Right atrium auricular region (tissue), 2 donors: ENCODE measurements around the gene ID4. TPM values are rescaled to one million over a fixed set of nuclear protein-coding genes. Genes with fewer than 3 reads are reported as not detected.

Experiments used
- DNase-seq: peaks from one replicate; pipeline ENCODE4 v3.0.0-alpha.2; 2019; ENCODE audit warnings: low spot score
- H3K27ac ChIP-seq, 2 donors: fragments of 200-600 bp; sonication (generic); 1 replicate in 1 of 2; 2 replicates in 1 of 2; pipeline ENCODE4 v1.5.1; 2016 to 2019
- H3K27me3 ChIP-seq, 2 donors: fragments of 200-600 bp; sonication (generic); one replicate each; pipeline versions ENCODE4 v1.5.1 to v1.6.0; 2017 to 2019
- H3K36me3 ChIP-seq: fragments of 200-600 bp; sonication (generic); one replicate; pipeline ENCODE4 v1.5.1; 2016
- H3K4me1 ChIP-seq, 2 donors: fragments of 200-600 bp; sonication (generic); one replicate each; pipeline versions ENCODE4 v1.5.1 to v1.6.0; 2017 to 2019
- H3K4me3 ChIP-seq, 2 donors: fragments of 200-600 bp; sonication (generic); 1 replicate in 1 of 2; 2 replicates in 1 of 2; pipeline ENCODE4 v1.5.1; 2017 to 2019; ENCODE audit warnings: mild to moderate bottlenecking in 1 of 2, moderate library complexity in 1 of 2
- H3K9me3 ChIP-seq, 2 donors: fragments of 200-600 bp; sonication (generic); one replicate each; pipeline ENCODE4 v1.5.1; 2019
- total RNA-seq, 2 donors: library from RNA; depleted of rRNA; stranded (reverse); fragments of >200 nt; gene quantifications; one replicate each; pipeline ENCODE4 v1.1.0, GENCODE V29; 2016
- TF ChIP-seq, protein P1 (sequence below), 2 donors: fragments of 200-600 bp; sonication (generic); IDR thresholded peaks; one replicate each; pipeline ENCODE4 v1.5.1; 2019; ENCODE audit warnings: antibody characterized with exemption in 2 of 2

The ID4 gene, protein sequence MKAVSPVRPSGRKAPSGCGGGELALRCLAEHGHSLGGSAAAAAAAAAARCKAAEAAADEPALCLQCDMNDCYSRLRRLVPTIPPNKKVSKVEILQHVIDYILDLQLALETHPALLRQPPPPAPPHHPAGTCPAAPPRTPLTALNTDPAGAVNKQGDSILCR
- total RNA-seq: 10 to 100 TPM; 19.0 to 83.2 TPM

DNA sequence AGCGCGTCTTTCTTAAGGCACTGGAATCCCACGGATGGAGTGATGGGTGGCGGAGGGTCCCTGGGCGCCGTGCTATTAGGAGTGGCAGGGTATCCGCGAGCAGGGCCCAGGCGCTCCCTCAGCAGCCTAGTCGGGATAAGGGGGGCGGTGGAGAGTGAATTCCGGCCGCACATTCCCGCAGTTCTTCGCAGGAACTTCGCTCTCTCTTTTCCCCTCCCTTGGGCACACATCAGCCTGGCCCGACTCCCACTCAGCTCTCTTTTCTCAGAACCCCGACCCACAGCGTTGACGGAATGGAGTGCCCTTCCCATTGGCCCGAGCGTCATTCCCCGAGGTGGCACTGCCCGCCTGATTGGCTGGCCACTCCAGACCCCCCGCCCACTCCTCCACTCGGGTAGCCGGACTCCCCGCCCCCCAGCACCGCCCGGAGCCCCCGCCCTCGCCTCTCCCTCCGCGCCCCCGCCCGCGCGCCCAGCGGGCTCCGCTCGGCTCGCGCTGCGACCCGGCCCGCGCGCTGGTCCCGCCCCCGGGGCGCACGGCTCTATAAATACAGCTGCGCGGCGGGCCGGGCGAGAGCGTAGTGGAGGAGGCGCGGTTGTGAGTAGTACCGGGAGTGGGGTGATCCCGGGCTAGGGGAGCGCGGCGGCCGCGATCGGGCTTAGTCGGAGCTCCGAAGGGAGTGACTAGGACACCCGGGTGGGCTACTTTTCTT is at the start of gene ID4:
TSS of gene ID4 (plus strand) at position 572 of the 712 bp plus-strand sequence. CDS start 385 bp downstream, outside the sequence.
- Histone ChIP-seq H3K27ac (peak within 1 kb of the TSS; percentile 86 to 92), H3K4me1 (peaks cover 0 to 10% of the 10 kb centered on the region in 2 donors), H3K36me3 (no peaks in the 10 kb centered on the region), H3K4me3 (peak within 1 kb of the TSS; percentile 72 to 78), H3K9me3 (no peaks in the 10 kb centered on the region), H3K27me3 (no peaks in the 10 kb centered on the region)
- TF ChIP-seq, protein P1, sequence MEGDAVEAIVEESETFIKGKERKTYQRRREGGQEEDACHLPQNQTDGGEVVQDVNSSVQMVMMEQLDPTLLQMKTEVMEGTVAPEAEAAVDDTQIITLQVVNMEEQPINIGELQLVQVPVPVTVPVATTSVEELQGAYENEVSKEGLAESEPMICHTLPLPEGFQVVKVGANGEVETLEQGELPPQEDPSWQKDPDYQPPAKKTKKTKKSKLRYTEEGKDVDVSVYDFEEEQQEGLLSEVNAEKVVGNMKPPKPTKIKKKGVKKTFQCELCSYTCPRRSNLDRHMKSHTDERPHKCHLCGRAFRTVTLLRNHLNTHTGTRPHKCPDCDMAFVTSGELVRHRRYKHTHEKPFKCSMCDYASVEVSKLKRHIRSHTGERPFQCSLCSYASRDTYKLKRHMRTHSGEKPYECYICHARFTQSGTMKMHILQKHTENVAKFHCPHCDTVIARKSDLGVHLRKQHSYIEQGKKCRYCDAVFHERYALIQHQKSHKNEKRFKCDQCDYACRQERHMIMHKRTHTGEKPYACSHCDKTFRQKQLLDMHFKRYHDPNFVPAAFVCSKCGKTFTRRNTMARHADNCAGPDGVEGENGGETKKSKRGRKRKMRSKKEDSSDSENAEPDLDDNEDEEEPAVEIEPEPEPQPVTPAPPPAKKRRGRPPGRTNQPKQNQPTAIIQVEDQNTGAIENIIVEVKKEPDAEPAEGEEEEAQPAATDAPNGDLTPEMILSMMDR (IDR thresholded peaks at IDR 0.05): no peak
- DNase-seq: peak; percentile 97

DNA sequence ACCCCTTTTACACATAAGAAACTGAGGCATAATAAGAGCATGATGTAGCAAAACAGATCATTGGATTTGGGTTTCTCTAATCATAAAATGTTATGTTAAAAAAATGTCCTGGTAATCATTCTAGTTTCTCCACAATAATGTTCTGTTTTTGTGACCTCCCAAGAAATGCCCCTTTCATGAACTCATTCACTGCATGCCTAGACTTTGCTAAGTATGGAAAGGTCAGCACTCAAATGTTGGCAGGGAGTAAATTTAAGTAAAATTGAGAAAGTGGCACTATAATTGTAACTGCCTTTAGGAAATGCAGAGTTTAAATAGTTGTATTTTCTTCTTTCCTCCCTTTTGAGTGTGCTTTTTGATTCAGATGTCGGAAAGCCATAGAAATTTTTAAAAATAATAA is 48.5 kb upstream of the ID4 start:
- DNase-seq: no peak
- Histone ChIP-seq H3K9me3 (no peaks in the 10 kb centered on the region), H3K27ac (no peak overlapping the region), H3K4me3 (no peak overlapping the region), H3K27me3 (no peaks in the 10 kb centered on the region), H3K36me3 (no peaks in the 10 kb centered on the region), H3K4me1 (no peaks in the 10 kb centered on the region)
- TF ChIP-seq, protein P1 (IDR thresholded peaks at IDR 0.05): no peak

DNA sequence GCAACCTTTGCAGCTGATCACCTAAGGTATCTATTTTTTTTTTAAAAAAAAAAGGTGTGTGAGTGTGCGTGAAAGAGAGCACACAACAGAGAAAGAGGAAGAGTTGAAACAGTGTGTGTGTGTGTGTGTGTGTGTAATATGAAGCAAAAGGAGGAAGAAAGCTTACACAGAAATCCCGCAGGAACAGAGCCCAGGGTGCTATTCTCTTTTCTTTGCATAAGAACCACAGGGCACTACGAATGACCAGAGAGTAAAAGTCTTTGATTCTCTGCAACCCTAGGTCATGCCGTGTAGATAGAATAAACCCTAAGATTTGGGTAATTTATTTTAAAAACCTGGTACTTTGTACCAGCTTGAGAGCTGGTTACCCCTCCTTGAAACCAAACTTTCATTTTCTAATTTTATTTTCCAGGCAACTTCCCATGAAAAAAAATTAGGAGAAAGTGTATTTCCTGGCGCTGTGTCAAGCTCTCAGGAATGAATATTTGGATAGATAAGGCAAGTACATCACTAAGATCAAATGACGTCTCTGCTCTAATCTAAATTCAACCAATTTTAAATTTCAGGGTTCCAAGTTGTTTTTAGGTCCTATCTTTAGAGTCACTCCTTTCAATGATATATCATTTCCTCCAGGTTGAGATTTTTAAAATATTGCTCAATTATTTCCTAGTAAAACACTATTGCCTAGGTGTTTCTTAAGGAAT is 47.9 kb upstream of the ID4 start:
- no peak overlapping the region for H3K27ac ChIP-seq
- no peaks in the 10 kb centered on the region for H3K27me3 ChIP-seq
- H3K4me1 ChIP-seq: no peaks in the 10 kb centered on the region
- no peak overlapping the region for H3K4me3 ChIP-seq
- no peak for DNase-seq
- TF ChIP-seq, protein P1 (IDR thresholded peaks at IDR 0.05): no peak
- no peaks in the 10 kb centered on the region for H3K36me3 ChIP-seq
- no peaks in the 10 kb centered on the region for H3K9me3 ChIP-seq

DNA sequence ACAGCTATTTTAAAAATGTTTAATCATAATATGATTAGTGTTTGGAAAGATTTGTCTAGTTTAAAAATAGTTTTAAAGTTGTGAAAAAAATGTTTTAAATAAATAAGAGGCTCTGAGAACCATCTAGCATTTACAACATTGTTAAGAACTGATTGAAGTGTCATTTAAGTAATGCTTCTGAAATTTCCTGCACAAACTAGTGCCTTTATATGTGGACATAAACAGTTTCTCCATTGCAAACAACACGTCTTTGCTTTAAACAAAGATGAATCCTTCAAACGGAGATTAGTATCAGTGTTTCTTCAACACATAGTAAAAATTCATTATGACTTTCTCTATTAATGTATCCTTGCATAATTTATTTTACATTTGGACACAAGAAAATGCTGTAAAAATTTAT is 45.9 kb upstream of the ID4 start:
- H3K36me3 ChIP-seq: no peaks in the 10 kb centered on the region
- TF ChIP-seq, protein P1 (IDR thresholded peaks at IDR 0.05): no peak
- no peak overlapping the region for H3K4me3 ChIP-seq
- H3K9me3 ChIP-seq: peaks cover 0 to 3% of the 10 kb centered on the region in 2 donors
- no peak for DNase-seq
- no peaks in the 10 kb centered on the region for H3K27me3 ChIP-seq
- no peaks in the 10 kb centered on the region for H3K4me1 ChIP-seq
- H3K27ac ChIP-seq: no peak overlapping the region

DNA sequence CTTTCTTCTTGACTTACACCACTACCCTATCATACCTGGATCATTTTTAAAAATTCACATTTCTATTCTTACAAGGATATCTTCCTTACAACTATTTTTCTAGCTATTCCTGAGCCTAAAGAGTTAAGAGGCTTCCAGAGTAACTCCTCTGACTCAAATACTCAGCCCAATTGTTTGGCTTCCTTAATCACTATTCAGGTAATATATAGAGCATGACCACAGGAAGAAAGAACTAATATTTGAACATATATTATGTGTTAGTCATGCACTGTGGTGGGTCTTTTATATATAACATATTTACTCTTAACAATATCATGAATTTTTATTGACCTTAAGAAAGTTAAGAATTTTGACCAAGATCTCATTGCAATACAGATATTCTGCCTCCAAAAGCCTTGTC is 42.0 kb upstream of the ID4 start:
- H3K27ac ChIP-seq: no peak overlapping the region
- H3K4me1 ChIP-seq: no peaks in the 10 kb centered on the region

More for the DNA sequence above, 42.0 kb upstream of the ID4 start:
- Histone ChIP-seq H3K36me3 (no peaks in the 10 kb centered on the region), H3K9me3 (peaks cover 0 to 17% of the 10 kb centered on the region in 2 donors), H3K27me3 (no peaks in the 10 kb centered on the region), H3K4me3 (no peak overlapping the region)
- no peak for DNase-seq
- TF ChIP-seq, protein P1 (IDR thresholded peaks at IDR 0.05): no peak
